Measurements from ENCODE around the gene CAVIN1.
"Not testable (repeated sequence)": the region's sequence is repeated elsewhere in the genome, so short reads cannot be mapped to it uniquely, and the experiment has no call there.

DNA sequence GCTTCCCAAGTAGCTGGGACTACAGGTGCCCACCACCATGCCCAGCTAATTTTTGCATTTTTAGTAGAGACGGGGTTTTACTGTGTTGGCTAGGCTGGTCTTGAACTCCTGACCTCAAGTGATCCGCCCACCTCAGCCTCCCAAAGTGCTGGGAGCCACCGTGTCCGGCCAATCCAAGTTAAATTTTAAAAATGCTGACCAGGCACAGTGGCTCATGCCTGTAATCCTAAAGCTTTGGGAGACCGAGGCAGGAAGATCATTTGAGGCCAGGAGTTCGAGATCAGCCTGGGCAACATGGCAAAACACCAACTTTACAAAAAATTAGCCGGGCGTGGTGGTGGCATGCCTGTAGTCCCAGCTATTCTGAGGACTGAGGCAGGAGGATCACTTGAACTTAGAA lies 31.6 kb downstream of the CAVIN1 start:
- TF ChIP-seq, protein P1, sequence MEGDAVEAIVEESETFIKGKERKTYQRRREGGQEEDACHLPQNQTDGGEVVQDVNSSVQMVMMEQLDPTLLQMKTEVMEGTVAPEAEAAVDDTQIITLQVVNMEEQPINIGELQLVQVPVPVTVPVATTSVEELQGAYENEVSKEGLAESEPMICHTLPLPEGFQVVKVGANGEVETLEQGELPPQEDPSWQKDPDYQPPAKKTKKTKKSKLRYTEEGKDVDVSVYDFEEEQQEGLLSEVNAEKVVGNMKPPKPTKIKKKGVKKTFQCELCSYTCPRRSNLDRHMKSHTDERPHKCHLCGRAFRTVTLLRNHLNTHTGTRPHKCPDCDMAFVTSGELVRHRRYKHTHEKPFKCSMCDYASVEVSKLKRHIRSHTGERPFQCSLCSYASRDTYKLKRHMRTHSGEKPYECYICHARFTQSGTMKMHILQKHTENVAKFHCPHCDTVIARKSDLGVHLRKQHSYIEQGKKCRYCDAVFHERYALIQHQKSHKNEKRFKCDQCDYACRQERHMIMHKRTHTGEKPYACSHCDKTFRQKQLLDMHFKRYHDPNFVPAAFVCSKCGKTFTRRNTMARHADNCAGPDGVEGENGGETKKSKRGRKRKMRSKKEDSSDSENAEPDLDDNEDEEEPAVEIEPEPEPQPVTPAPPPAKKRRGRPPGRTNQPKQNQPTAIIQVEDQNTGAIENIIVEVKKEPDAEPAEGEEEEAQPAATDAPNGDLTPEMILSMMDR (IDR thresholded peaks at IDR 0.05): not testable (repeated sequence)
- not testable (repeated sequence) for TF ChIP-seq POLR2A (IDR thresholded peaks at IDR 0.05)

All from sigmoid colon (tissue), 3 donors.